ENCODE data around the gene RBM4. TPM values are rescaled to one million over a fixed set of nuclear protein-coding genes. Genes with fewer than 3 reads are reported as not detected.

Gene RBM4
- total RNA-seq, 1 donor from 2014 or later, result 153 TPM

DNA sequence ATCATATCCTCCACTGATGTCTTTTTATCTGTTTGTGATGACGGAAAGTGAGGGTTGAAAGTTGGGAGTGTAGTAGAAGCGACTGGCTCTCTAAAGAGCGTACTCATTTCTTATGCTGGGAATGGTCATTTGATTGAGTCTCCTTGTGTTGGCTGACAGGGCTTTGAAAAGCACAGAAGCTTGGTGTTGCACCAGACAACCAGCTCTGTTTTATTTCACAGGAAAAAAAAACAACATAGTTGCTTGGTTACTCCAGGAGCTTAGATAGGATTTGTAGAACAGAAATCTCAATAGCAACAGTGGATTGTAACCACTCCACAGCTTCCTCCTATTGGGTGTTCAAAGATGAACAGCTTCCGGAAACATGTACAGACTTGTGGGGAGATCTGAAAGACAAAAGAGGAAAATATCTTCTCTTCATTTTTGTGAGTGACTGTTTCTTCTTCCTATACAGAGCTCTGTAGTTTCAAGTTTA, 19.4 kb upstream of the RBM4 start:
- TF ChIP-seq EZH2 (IDR thresholded peaks at IDR 0.05; ENCODE audit: insufficient read depth, low read length), result no peak
- TF ChIP-seq, protein P1, sequence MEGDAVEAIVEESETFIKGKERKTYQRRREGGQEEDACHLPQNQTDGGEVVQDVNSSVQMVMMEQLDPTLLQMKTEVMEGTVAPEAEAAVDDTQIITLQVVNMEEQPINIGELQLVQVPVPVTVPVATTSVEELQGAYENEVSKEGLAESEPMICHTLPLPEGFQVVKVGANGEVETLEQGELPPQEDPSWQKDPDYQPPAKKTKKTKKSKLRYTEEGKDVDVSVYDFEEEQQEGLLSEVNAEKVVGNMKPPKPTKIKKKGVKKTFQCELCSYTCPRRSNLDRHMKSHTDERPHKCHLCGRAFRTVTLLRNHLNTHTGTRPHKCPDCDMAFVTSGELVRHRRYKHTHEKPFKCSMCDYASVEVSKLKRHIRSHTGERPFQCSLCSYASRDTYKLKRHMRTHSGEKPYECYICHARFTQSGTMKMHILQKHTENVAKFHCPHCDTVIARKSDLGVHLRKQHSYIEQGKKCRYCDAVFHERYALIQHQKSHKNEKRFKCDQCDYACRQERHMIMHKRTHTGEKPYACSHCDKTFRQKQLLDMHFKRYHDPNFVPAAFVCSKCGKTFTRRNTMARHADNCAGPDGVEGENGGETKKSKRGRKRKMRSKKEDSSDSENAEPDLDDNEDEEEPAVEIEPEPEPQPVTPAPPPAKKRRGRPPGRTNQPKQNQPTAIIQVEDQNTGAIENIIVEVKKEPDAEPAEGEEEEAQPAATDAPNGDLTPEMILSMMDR (IDR thresholded peaks at IDR 0.05; ENCODE audit: insufficient read depth, low read depth, low read length), result no peak
- no peaks in the 10 kb centered on the region for H3K27me3 ChIP-seq (ENCODE audit: insufficient read depth, low read length)
- DNase-seq (ENCODE audit: low read depth), result peak; percentile 71
- H3K9me3 ChIP-seq (ENCODE audit: insufficient read depth, low read depth, low read length), result no peaks in the 10 kb centered on the region
- peaks cover 73% of the 10 kb centered on the region for H4K20me1 ChIP-seq (ENCODE audit: insufficient read depth, low read length)
- peaks cover 38% of the 10 kb centered on the region for H3K4me1 Mint-ChIP-seq (ENCODE audit: low read depth, unreplicated experiment)
- H3K36me3 ChIP-seq (ENCODE audit: insufficient read depth, low read length), result peaks cover 18% of the 10 kb centered on the region
- no peaks in the 10 kb centered on the region for H3K27me3 Mint-ChIP-seq (ENCODE audit: low read depth, unreplicated experiment)
- no peak for FAIRE-seq
- peak overlapping the region; percentile 92 for H3K4me2 ChIP-seq (ENCODE audit: low read length)
- H3K9ac ChIP-seq (ENCODE audit: low read length), result peak overlapping the region; percentile 94
- no peaks in the 10 kb centered on the region for H3K9me3 Mint-ChIP-seq (ENCODE audit: unreplicated experiment)
- peaks cover 12% of the 10 kb centered on the region for H3K36me3 Mint-ChIP-seq (ENCODE audit: low read depth, unreplicated experiment)
- peak overlapping the region; percentile 90 for H3K4me3 ChIP-seq (ENCODE audit: insufficient read depth, low read depth, low read length)
- peak overlapping the region; percentile 74 for H3K27ac Mint-ChIP-seq (ENCODE audit: unreplicated experiment)
- H3K4me1 ChIP-seq (ENCODE audit: insufficient read depth, low read length), result peaks cover 13% of the 10 kb centered on the region
- peak overlapping the region; percentile 97 for H3K4me3 Mint-ChIP-seq (ENCODE audit: unreplicated experiment)
- H2AFZ ChIP-seq (ENCODE audit: low read depth, low read length), result no peak overlapping the region
- peaks cover 81% of the 10 kb centered on the region for H3K79me2 ChIP-seq (ENCODE audit: insufficient read depth, low read length)
- H3K27ac ChIP-seq (ENCODE audit: low read depth, low read length), result peak overlapping the region; percentile 33

DNA sequence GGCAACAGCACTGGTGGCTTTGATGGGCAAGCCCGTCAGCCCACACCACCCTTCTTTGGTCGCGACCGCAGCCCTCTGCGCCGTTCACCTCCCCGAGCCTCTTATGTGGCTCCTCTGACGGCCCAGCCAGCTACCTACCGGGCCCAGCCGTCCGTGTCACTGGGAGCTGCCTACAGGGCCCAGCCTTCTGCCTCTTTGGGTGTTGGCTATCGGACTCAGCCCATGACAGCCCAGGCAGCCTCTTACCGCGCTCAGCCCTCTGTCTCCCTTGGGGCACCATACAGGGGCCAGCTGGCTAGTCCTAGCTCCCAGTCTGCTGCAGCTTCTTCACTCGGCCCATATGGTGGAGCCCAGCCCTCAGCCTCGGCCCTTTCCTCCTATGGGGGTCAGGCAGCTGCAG, 14.1 kb upstream of the RBM4 start:
- H3K9me3 Mint-ChIP-seq (ENCODE audit: unreplicated experiment), result no peaks in the 10 kb centered on the region

More for the DNA sequence above, 14.1 kb upstream of the RBM4 start:
- TF ChIP-seq EZH2 (IDR thresholded peaks at IDR 0.05; ENCODE audit: insufficient read depth, low read length), result no peak
- TF ChIP-seq, protein P1 (IDR thresholded peaks at IDR 0.05; ENCODE audit: insufficient read depth, low read depth, low read length), result no peak
- no peak for DNase-seq (ENCODE audit: low read depth)
- Histone ChIP-seq H3K4me2 (ENCODE audit: low read length) (no peak overlapping the region), H3K36me3 (ENCODE audit: insufficient read depth, low read length) (peaks cover 53% of the 10 kb centered on the region), H3K27me3 (ENCODE audit: insufficient read depth, low read length) (no peaks in the 10 kb centered on the region), H3K9ac (ENCODE audit: low read length) (no peak overlapping the region), H4K20me1 (ENCODE audit: insufficient read depth, low read length) (peaks cover 99% of the 10 kb centered on the region), H3K4me1 (ENCODE audit: insufficient read depth, low read length) (peaks cover 4% of the 10 kb centered on the region), H3K79me2 (ENCODE audit: insufficient read depth, low read length) (peaks cover 99% of the 10 kb centered on the region), H2AFZ (ENCODE audit: low read depth, low read length) (no peak overlapping the region), H3K4me3 (ENCODE audit: insufficient read depth, low read depth, low read length) (no peak overlapping the region), H3K27ac (ENCODE audit: low read depth, low read length) (no peak overlapping the region), H3K9me3 (ENCODE audit: insufficient read depth, low read depth, low read length) (no peaks in the 10 kb centered on the region)
- FAIRE-seq, result no peak
- H3K27ac Mint-ChIP-seq (ENCODE audit: unreplicated experiment), result no peak overlapping the region
- H3K36me3 Mint-ChIP-seq (ENCODE audit: low read depth, unreplicated experiment), result peaks cover 33% of the 10 kb centered on the region
- H3K4me1 Mint-ChIP-seq (ENCODE audit: low read depth, unreplicated experiment), result peaks cover 28% of the 10 kb centered on the region
- H3K27me3 Mint-ChIP-seq (ENCODE audit: low read depth, unreplicated experiment), result no peaks in the 10 kb centered on the region
- no peak overlapping the region for H3K4me3 Mint-ChIP-seq (ENCODE audit: unreplicated experiment)
